Measurements from ENCODE around the gene SEC63.

- TF ChIP-seq CTCF (IDR thresholded peaks at IDR 0.05) (no peak), POLR2A (IDR thresholded peaks at IDR 0.05) (no peak), EP300 (IDR thresholded peaks at IDR 0.05) (no peak)
Observed at GRCh38 chr6:107818272-107818671, 139.7 kb downstream of the SEC63 start.

All from ovary (tissue), 3 donors.